ENCODE results near the gene PARN. TPM values are rescaled to one million over a fixed set of nuclear protein-coding genes. Genes with fewer than 3 reads are reported as not detected.
"Not testable (repeated sequence)": the region's sequence is repeated elsewhere in the genome, so short reads cannot be mapped to it uniquely, and the experiment has no call there.

Gene PARN
- total and polyA plus RNA-seq, 2 of the 8 experiments (the other 6 are each of a cell fraction or from before 2014, with no cell fraction given) = 24.5 to 44.6 TPM

GRCh38 chr16:14401711-14402061 lies 228.4 kb downstream of the PARN start:
- CTCF ChIA-PET (ENCODE audit: partially characterized antibody) = interaction anchor here (0.6 kb wide), 1 partner anchor 91 kb away, joined by 3 read pairs; no protein-coding TSS in a partner anchor
- not testable (repeated sequence) for FAIRE-seq

GRCh38 chr16:14400978-14401710 lies 228.9 kb downstream of the PARN start:
- H3K79me2 ChIP-seq (ENCODE audit: control insufficient read depth in 1 of 2, insufficient read depth in 2 of 2, low read length in 2 of 2); CTCF ChIA-PET (ENCODE audit: partially characterized antibody): not testable (repeated sequence)
- WGBS, 2 experiments (ENCODE audit: extremely low coverage in 1 of 2, insufficient coverage in 1 of 2, insufficient read length in 1 of 2, insufficient replicate concordance in 2 of 2, low coverage in 1 of 2, low lambda C conversion rate in 2 of 2, missing lambda C conversion rate in 1 of 2) = 82% methylated on average over 9 of the region's 12 CpGs; no CpG with 5 or more reads in 1 of the 2 experiments

More at GRCh38 chr16:14401711-14402061, 228.4 kb downstream of the PARN start:
- H3K4me1 ChIP-seq (replicated peaks in 1 of 4; ENCODE audit: control insufficient read depth in 3 of 4, insufficient read depth in 4 of 4, low read length in 3 of 4); H2BK120ac ChIP-seq (replicated peaks; ENCODE audit: low read depth, low read length); H3K36me3 ChIP-seq (ENCODE audit: control insufficient read depth in 2 of 4, insufficient read depth in 4 of 4, low read length in 3 of 4); H3K4ac ChIP-seq (replicated peaks; ENCODE audit: insufficient read length, low read depth, low read length); H3K18ac ChIP-seq (ENCODE audit: extremely low read depth, low read length); H2BK5ac ChIP-seq (ENCODE audit: low read depth, low read length); H2BK12ac ChIP-seq (ENCODE audit: low read depth, low read length); H4K91ac ChIP-seq (replicated peaks; ENCODE audit: insufficient read length, low read length); H3K23ac ChIP-seq (ENCODE audit: insufficient read length); DNase-seq (ENCODE audit: low read depth in 1 of 2, low spot score in 2 of 2); POLR2A ChIA-PET (ENCODE audit: partially characterized antibody); H4K20me1 ChIP-seq (replicated peaks in 1 of 2; ENCODE audit: control insufficient read depth in 1 of 2, insufficient read depth in 2 of 2, low read length in 2 of 2); H3K4me2 ChIP-seq (ENCODE audit: insufficient read depth in 1 of 2, low read depth in 2 of 2, low read length in 2 of 2); H2BK20ac ChIP-seq (ENCODE audit: low read length); H2AFZ ChIP-seq (ENCODE audit: low read length); H2AK5ac ChIP-seq (ENCODE audit: low read depth, low read length); H3K56ac ChIP-seq (replicated peaks; ENCODE audit: insufficient read length, low read depth, low read length); H3K23me2 ChIP-seq (ENCODE audit: low read depth, low read length); H3K79me2 ChIP-seq (ENCODE audit: control insufficient read depth in 1 of 2, insufficient read depth in 2 of 2, low read length in 2 of 2); H3K14ac ChIP-seq (ENCODE audit: insufficient read length); H3K9ac ChIP-seq (replicated peaks in 1 of 4; ENCODE audit: extremely low read depth in 1 of 4, low read depth in 3 of 4, low read length in 3 of 4); H3K79me1 ChIP-seq (ENCODE audit: low read depth, low read length); H3K9me3 ChIP-seq (ENCODE audit: insufficient read depth in 2 of 2, low read depth in 1 of 2, low read length in 1 of 2); H3K4me3 ChIP-seq (ENCODE audit: extremely low read depth in 1 of 4, insufficient read depth in 2 of 4, low read depth in 3 of 4, low read length in 4 of 4); H3K27ac ChIP-seq (ENCODE audit: low read depth, low read length); H2BK15ac ChIP-seq (ENCODE audit: low read length); H4K5ac ChIP-seq (ENCODE audit: insufficient read length, low read depth, low read length); H3K27me3 ChIP-seq (replicated peaks in 1 of 4; ENCODE audit: control insufficient read depth in 3 of 4, extremely low read depth in 1 of 4, insufficient read depth in 3 of 4, low read length in 3 of 4): not testable (repeated sequence)
- peak overlapping the region; percentile 35; the same call in 1 of the 2 replicates for H4K8ac ChIP-seq (ENCODE audit: extremely low read depth, insufficient read depth, low read length)
- WGBS, 2 experiments (ENCODE audit: extremely low coverage in 1 of 2, insufficient coverage in 1 of 2, insufficient read length in 1 of 2, insufficient replicate concordance in 2 of 2, low coverage in 1 of 2, low lambda C conversion rate in 2 of 2, missing lambda C conversion rate in 1 of 2) = 86% methylated on average over 8 of the region's 8 CpGs; no CpG with 5 or more reads in 1 of the 2 experiments

More at GRCh38 chr16:14400978-14401710, 228.9 kb downstream of the PARN start:
- H3K4me1 ChIP-seq (replicated peaks in 1 of 4; ENCODE audit: control insufficient read depth in 3 of 4, insufficient read depth in 4 of 4, low read length in 3 of 4); H3K4me2 ChIP-seq (ENCODE audit: insufficient read depth in 1 of 2, low read depth in 2 of 2, low read length in 2 of 2); H3K79me1 ChIP-seq (ENCODE audit: low read depth, low read length); H2BK15ac ChIP-seq (ENCODE audit: low read length); H3K36me3 ChIP-seq (ENCODE audit: control insufficient read depth in 2 of 4, insufficient read depth in 4 of 4, low read length in 3 of 4); H4K20me1 ChIP-seq (replicated peaks in 1 of 2; ENCODE audit: control insufficient read depth in 1 of 2, insufficient read depth in 2 of 2, low read length in 2 of 2); H3K4ac ChIP-seq (replicated peaks; ENCODE audit: insufficient read length, low read depth, low read length); H3K4me3 ChIP-seq (ENCODE audit: extremely low read depth in 1 of 4, insufficient read depth in 2 of 4, low read depth in 3 of 4, low read length in 4 of 4); H2AFZ ChIP-seq (ENCODE audit: low read length); POLR2A ChIA-PET (ENCODE audit: partially characterized antibody); H3K9ac ChIP-seq (replicated peaks in 1 of 4; ENCODE audit: extremely low read depth in 1 of 4, low read depth in 3 of 4, low read length in 3 of 4); H2AK5ac ChIP-seq (ENCODE audit: low read depth, low read length); H3K23me2 ChIP-seq (ENCODE audit: low read depth, low read length); H3K23ac ChIP-seq (ENCODE audit: insufficient read length); H2BK120ac ChIP-seq (replicated peaks; ENCODE audit: low read depth, low read length); FAIRE-seq; H3K56ac ChIP-seq (replicated peaks; ENCODE audit: insufficient read length, low read depth, low read length); H2BK12ac ChIP-seq (ENCODE audit: low read depth, low read length); DNase-seq (ENCODE audit: low read depth in 1 of 2, low spot score in 2 of 2); H2BK5ac ChIP-seq (ENCODE audit: low read depth, low read length); H3K9me3 ChIP-seq (ENCODE audit: insufficient read depth in 2 of 2, low read depth in 1 of 2, low read length in 1 of 2); H4K91ac ChIP-seq (replicated peaks; ENCODE audit: insufficient read length, low read length); H2BK20ac ChIP-seq (ENCODE audit: low read length); H3K18ac ChIP-seq (ENCODE audit: extremely low read depth, low read length); H3K14ac ChIP-seq (ENCODE audit: insufficient read length); H3K27ac ChIP-seq (ENCODE audit: low read depth, low read length); H3K27me3 ChIP-seq (replicated peaks in 1 of 4; ENCODE audit: control insufficient read depth in 3 of 4, extremely low read depth in 1 of 4, insufficient read depth in 3 of 4, low read length in 3 of 4): not testable (repeated sequence)
- Histone ChIP-seq H4K8ac (ENCODE audit: extremely low read depth, insufficient read depth, low read length) (peak overlapping the region; percentile 35; the same call in 1 of the 2 replicates), H4K5ac (ENCODE audit: insufficient read length, low read depth, low read length) (peak overlapping the region; percentile 52)
